Sigmoid colon (tissue), 3 donors: Measurements from ENCODE around the gene SLCO3A1.

Experiments
- POLR2A ChIP-seq, 2 donors: fragments of 450-650 bp; IDR thresholded peaks; one replicate each; pipeline ENCODE4 v1.6.1; 2016; ENCODE audit warnings: antibody characterized with exemption in 2 of 2, mild to moderate bottlenecking in 2 of 2, moderate library complexity in 2 of 2
- TF ChIP-seq, protein P1 (sequence below), 4 experiments: fragments of 450-650 bp in 3 of 4; fragments of 200-600 bp in 1 of 4; IDR thresholded peaks; one replicate each; pipeline ENCODE4 v1.5.1; 2016 to 2019; ENCODE audit warnings: antibody characterized with exemption in 4 of 4, mild to moderate bottlenecking in 3 of 4, moderate library complexity in 2 of 4

DNA sequence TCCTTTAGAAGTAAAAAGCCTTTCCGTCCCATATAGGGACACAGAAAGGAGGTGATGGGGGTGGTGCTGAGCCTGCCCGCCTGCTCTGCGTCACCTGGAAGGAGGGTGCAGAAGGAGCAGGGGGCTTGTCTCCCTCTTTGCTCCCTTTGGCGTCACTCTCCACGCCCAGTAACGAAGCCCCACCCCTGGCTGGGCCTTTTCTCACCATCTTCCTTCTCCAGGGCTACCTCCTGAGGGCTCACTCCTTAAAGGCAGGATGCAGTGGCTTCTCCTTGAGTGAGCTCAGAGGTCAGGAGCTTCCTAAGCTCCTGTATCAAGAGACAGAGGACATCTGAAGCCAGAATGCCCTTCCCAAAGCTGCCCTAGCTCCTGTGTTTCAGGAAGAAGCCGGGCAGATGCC lies 31.5 kb downstream of the SLCO3A1 start:
- TF ChIP-seq, protein P1, sequence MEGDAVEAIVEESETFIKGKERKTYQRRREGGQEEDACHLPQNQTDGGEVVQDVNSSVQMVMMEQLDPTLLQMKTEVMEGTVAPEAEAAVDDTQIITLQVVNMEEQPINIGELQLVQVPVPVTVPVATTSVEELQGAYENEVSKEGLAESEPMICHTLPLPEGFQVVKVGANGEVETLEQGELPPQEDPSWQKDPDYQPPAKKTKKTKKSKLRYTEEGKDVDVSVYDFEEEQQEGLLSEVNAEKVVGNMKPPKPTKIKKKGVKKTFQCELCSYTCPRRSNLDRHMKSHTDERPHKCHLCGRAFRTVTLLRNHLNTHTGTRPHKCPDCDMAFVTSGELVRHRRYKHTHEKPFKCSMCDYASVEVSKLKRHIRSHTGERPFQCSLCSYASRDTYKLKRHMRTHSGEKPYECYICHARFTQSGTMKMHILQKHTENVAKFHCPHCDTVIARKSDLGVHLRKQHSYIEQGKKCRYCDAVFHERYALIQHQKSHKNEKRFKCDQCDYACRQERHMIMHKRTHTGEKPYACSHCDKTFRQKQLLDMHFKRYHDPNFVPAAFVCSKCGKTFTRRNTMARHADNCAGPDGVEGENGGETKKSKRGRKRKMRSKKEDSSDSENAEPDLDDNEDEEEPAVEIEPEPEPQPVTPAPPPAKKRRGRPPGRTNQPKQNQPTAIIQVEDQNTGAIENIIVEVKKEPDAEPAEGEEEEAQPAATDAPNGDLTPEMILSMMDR (IDR thresholded peaks at IDR 0.05) = no peak
- TF ChIP-seq POLR2A (IDR thresholded peaks at IDR 0.05) = no peak
